A673 (cell line): ENCODE results near the gene ARHGAP22.
"Not testable (repeated sequence)": the region's sequence is repeated elsewhere in the genome, so short reads cannot be mapped to it uniquely, and the experiment has no call there.

Experiments used
- EZH2 ChIP-seq: fragments of 200-600 bp; sonication (generic); IDR thresholded peaks from 2 replicates; pipeline ENCODE4 v1.6.1; 2017; ENCODE audit warnings: borderline replicate concordance, low read depth, mild to moderate bottlenecking, mixed read lengths, antibody characterized with exemption, low read length; ENCODE audit not compliant: poor library complexity, severe bottlenecking
- TF ChIP-seq, protein P1 (sequence below): fragments of 300-800, 200-600 bp; sonication (generic); conservative IDR thresholded peaks from 2 replicates; pipeline ENCODE4 v1.5.1; 2017; ENCODE audit warnings: low read depth, mild to moderate bottlenecking, antibody characterized with exemption, low read length, moderate library complexity, mixed read lengths

DNA sequence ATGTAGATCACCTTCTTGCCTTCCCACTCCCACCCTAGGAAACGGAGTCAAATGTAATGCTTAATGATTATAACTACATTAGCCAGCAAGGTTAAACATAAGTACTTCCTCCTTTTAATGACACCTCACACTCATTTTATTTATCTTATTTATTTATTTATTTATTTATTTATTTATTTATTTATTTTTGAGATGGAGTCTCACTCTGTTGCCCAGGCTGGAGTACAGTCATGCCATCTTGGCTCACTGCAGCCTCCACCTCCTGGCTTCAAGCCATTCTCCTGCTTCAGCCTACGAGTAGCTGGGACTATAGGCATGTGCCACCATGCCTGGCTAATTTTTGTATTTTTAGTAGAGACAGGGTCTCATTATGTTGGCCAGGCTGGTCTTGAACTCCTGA, 183.0 kb downstream of the ARHGAP22 start:
- TF ChIP-seq, protein P1, sequence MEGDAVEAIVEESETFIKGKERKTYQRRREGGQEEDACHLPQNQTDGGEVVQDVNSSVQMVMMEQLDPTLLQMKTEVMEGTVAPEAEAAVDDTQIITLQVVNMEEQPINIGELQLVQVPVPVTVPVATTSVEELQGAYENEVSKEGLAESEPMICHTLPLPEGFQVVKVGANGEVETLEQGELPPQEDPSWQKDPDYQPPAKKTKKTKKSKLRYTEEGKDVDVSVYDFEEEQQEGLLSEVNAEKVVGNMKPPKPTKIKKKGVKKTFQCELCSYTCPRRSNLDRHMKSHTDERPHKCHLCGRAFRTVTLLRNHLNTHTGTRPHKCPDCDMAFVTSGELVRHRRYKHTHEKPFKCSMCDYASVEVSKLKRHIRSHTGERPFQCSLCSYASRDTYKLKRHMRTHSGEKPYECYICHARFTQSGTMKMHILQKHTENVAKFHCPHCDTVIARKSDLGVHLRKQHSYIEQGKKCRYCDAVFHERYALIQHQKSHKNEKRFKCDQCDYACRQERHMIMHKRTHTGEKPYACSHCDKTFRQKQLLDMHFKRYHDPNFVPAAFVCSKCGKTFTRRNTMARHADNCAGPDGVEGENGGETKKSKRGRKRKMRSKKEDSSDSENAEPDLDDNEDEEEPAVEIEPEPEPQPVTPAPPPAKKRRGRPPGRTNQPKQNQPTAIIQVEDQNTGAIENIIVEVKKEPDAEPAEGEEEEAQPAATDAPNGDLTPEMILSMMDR = not testable (repeated sequence)
- not testable (repeated sequence) for TF ChIP-seq EZH2
